DMS114 treated with DMSO at 0.1 percent for 48 hours (cell line): ENCODE measurements around the gene ADGRD1.
"Not testable (repeated sequence)": the region's sequence is repeated elsewhere in the genome, so short reads cannot be mapped to it uniquely, and the experiment has no call there.

Experiments
- DNase-seq: peaks from one replicate; lab custom pipeline; 2025; ENCODE audit not compliant: unreplicated experiment; lab: John Stamatoyannopoulos, UW

Gene ADGRD1

DNA sequence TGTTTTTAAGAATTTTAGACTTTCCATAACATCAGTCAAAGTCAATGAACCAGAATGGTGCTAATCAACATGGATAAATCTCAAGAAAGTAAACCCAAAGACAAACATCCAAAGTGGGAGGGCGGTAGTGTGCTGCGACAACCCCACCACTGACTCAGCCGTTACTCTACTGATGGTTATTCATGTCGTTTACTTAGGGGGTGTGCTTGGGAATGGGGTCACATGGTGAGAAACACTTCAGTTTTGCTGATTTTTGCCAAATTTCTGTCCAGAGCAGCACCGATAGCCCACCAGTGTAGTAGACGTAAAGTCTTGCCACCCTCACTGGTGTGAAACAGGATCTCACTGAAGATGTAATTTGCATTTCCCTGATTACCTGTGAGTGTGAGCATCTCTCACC lies 99.9 kb downstream of the ADGRD1 start:
- no peak for DNase-seq

DNA sequence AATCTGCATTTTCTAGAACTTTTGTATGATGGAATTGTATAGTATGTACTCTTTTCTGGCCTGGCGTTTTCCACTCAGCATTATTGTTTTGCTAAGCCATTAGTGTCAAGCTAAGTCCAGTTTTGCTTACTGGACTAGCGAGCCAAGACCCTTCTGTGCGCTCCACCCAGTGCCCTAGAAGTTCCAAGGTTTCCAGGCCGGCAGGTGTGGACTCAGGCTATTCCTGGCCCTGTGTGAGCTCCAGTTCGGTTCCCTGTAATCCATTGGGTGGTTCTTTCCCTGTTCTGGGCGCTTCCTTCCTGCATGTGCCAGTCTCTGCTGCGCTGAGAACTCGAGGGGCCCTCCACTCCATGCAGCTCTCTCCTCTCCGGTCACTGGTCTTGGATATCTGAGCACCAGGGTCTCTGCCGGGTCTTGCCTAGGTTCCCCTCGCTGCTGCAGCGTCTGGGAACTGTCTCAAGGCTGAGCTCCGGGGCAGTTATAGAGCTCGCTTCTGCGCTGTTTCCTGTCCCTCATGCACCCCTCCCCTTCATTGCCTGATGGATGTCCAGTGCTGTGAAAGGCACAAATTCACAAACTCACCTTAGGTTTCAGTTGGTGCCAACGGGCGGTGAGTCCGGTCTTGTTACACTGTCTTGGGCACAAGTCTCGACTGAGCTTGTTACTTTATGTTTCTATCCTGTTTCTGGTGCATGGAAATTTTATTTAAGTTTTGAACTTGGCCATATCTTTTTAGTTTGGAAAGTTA lies 100.8 kb downstream of the ADGRD1 start:
- no peak for DNase-seq

DNA sequence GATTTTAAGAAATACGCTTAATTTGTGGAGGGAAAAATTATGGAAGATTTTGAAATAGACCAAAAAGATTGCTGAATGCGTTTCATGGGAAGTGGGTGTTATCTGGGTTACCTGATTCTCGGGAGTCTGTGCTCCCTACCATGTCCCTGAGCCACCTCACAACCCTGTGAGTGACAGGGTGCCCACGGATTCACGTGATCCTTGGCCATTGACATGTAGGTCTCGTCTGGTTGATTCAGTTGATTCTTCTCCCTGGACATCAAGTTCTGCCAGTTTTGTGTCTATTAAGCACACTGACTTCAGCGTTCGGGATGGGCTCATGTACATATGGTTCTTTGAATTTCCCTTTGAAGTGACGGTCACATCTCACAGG lies 101.4 kb downstream of the ADGRD1 start:
- no peak for DNase-seq

DNA sequence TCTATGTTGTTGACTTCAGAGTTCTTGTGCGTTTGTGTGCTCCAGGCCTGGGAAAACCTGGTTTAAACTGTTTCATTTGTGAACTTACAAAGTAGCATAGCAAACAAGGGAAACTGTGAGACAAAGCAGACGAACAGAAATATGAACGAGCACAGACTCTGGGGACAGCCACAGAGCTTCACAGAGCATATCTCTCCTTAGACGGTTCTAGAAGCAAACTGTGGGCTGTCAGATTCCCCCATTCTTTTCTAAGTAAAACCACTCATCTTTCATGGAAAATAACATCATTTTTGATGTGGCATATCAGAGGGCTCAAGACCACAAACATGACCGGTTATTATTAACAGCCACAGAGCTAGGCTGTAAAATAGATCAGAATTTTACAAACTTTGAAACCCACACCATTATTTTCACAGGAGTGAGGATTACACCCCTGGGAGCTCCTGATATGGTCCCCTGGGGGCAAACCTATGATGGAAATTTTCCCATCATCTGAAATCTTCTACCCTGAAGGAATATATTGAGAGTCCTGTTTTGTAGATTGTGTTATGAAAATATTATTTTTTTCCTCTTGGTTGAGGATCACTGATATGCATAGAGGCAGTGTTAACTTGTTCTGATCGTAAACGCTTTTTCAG lies 102.0 kb downstream of the ADGRD1 start:
- no peak for DNase-seq

DNA sequence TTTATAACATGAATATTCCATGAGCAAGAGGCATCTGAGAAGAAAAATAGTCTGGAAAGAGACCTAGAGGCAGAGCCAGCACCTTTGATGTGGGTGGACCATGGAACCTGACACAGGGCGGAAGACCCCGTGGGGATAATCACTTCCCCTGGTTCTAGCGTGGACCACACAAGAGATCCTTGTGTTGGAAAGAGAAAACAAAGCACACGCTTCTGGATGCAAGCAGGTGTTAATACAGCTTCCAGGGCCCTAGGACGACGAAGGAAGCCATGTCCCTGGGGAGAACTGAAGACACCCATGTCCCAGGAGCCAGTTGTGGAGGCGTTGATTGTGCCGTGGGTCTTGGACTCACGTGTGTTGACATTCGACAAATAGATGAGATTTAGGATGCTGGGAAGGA lies 102.9 kb downstream of the ADGRD1 start:
- DNase-seq: no peak

DNA sequence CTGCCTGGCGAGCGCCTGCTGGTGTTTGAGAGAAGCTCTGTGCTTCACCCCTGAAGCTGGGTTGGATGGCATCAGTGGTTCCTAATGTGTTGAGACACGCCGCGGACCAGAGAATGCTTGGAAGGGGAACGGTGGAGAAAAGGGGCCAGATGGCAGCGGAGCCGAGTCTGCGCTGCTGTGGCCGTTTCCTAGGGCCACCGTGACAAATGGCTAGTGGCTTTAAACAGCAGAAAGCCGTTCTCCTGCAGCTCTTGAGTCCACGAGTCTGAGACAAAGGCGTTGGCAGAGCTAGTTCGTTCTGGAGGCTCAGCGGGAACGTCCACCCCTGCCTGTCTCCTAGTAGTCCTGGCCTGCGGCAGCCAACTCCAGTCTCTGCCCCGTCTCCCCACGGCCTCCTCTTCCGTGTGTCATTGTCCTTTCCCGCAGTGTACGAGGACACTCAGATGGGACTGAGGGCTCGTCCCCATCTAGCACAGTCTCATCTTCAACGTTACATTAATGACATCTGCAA lies 103.6 kb downstream of the ADGRD1 start:
- DNase-seq: no peak

DNA sequence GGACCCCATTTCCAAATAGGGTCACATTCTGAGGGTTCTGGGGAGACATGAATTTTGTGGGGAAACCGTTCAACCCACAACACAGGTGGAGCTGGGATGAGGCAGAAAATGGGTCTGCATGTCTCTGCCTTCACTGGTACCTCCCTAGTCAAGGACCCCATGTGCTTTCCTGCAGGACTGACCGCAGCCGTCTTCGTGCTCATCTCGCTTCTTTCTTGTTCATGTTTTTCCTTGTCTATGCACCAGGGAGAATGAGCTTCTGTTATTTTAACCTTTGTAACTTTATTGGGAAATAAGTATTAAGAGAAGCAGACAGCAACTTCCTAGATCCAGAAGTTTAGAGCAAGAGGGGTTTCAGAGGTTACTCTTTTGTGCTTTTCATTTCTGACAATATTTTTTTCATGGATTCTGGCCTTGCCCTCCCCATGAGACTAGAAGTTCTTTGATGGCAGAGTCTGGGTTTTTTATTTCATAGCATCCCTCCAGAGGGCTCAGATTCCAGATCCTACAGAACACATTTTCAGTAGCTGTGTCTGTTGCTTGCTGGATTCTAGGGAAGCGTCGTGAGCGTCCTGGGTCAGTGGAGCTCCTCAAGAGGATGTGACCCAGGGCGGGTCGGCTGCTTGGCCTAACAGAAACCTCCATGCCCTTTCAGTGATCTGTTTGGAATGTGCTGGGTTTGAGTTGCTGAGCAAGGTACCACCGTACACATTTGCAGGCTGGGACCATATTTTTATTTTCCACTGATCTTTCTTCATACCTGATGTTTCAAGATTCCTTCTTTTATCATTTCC lies 104.2 kb downstream of the ADGRD1 start:
- no peak for DNase-seq

DNA sequence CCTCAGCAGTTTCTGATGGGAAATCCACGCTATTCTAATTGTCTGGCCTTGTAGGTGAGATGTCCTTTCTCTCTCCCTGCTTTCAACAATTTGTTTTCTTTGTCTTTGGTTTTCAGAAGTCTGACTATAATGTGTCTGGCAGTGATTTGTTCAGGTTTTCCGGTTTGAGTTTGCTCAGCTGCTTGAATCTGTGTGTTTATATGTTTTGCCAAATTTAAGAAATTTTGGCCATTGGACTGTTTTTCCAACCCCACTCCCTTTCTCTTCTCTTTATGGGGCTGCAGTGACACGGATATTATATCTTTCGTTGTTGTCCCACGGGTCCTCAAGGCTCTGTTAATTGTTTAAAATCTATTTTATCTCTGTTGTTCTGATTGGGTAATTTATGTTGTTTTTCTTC lies 105.0 kb downstream of the ADGRD1 start:
- no peak for DNase-seq

DNA sequence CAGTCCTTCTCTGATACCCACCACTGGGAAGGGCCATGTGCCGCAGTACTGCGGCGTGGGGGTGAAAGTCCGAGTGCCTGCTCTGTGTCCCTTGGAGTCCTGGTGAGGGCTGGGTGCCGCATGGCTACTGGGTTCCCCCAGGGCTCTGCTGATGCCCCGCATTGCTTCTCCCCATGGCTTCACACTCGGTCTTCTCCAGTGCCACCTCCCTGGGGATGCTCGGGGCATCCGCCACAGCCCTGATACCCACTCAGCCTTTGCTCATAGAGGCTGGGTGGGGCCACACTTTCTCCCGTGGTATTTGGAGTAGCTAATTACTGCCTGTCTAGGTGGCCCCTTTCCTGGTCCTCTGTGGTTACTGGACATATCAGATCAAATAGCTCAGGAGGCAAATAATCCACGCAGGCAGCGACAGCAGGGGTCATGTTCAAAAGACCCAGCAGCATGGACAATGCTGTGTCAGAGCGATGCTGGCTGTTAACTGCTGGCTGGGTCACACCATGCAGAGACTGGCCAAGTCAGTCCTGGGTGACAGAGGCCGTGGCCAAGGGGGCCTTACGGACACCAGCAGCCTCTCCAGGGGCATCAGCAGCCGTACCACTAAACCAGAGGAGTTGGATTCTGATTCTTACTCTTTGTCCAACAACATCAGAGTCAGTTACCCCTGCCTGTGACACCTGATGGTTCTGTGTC lies 106.5 kb downstream of the ADGRD1 start:
- no peak for DNase-seq

DNA sequence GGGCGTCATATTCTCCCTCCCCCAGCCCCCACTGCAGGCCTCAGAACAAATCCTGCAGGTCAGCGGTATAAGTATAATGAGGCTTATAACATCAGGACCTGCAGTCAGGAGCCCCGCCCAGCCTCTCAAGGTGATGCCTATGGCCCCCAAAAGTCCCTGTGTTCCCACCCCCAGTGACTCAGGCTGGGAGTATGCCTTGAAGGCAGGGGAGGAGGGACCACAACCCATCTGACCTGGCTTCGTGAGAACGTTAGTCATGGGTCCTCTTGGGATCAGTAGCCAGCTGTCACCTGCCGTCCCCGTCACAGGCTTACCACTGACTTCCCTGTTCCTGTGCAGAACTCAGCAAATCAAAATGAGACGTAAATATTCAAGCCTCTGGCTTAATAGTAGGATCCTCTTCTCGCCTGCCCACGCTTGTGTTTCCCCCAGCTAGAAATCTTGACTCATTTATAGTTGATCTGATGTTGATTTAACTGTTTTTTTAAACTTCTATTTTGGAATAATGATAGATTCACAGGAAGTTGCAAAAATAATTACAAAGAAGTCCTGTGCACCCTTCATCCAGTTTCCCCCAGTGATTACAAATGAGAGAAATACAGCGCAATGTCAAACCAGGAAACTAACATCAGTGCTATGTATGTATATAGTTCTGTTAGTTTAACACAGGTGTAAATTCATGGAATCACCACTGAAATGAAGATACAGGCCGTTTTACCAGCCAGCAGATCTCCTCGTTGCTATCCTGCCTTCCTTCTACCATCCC lies 107.5 kb downstream of the ADGRD1 start:
- DNase-seq: no peak

DNA sequence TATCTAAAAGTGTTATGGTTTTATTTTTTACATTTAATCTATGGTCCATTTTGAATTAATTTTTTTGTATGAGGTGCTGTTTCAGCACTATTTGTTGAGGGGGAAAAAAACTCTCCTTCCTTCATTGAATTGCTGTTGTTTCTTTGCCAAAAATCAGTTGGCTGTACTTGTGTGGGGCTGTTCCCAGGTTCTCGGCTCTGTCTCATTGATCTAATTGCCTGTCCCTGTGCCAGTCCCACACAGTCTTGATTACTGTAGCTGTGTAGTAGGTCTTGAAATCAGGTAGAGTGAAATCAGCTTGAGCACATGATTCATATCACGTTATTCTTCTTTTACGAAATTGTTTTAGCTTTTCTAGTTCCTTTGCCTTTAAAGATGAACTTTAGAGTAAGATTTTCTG lies 109.7 kb downstream of the ADGRD1 start:
- no peak for DNase-seq

DNA sequence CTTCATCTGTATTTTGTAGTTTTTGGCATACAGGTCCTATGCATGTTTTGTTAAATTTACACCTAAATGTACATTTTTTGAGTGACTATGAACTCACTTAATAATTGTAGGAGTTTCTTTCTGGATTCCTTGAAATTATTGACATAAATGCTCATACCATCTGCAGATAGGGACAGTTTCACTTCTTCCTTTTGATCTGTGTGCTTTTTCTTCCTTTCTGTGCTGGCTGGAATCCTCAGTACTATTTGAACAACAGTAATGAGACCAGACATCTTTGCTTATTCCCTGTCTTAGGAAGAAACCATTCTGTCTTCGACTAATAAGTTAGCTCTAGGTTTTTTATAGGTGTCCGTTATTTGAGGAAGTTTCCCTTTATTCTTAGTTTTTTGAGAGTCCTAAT lies 110.3 kb downstream of the ADGRD1 start:
- no peak for DNase-seq

DNA sequence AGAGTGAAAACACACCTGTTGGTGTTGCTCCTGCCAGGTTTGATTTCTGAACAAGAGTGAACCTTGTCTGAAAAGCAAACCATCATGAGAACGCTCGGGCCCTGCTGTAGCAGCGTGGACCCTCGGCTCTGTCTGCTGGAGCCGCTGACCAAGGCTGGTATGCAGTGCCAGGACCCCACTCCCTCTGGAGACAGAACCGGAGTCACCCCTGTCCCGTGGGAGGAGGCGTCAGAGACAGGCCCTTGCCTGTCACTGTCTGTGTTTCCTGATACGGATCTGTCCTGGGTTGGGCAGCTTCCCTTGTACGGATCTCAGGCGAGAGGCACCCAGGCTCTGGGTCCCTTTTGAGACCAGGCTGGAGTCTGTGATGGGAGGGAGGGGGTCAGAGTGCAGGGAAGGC lies 111.6 kb downstream of the ADGRD1 start:
- DNase-seq: no peak

DNA sequence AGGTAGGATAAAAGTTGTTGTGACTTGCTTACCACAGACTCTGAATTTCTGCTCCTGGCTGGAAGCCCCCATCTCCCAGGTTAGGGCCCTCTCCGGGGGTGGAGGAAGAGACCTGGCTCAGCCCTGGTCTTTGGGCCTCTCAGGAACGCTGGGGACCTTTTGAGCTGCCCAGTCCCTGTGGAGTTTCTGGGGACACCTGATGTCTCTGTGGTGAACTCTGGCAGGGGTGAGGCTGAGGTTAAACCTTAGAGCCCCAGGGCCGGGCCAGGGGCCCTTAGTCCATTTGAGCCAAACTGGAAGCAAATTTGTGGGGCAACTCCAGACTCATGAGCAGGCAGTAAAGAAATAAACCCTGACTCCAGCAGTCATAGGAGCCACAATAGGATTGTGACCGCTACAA lies 112.1 kb downstream of the ADGRD1 start:
- DNase-seq: no peak

DNA sequence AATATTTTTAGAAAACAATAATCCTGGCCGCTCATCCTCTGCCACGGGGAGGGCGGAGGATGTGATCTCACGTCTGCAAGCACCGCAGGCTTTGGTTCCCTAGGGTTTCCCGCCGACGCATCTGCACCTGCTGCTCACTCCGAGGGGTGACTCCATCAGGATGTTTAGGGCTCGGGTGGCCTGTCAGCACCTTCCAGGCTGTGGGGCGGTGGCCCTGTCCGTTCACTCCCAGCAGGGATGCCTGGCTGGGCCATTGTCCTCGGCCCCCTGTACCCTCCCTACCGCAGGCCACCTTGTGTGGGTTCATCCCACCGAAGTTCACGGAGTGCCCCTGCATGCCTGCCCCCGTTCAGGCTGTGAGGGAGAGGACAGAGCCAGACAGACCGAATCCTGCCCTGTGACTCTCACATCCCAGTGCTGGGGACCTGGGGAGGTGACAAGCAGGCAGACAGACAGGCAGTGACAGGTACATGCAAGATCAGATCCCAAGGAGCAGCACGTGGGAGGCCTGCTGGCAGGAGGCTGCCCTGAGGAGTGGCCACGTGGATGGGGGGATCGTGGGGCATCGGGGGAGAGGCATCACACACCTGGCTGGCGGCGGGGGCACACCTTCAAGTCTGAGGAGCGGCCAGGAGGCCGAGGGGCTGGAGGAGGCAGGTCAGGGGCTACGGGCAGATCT lies 112.6 kb downstream of the ADGRD1 start:
- no peak for DNase-seq

DNA sequence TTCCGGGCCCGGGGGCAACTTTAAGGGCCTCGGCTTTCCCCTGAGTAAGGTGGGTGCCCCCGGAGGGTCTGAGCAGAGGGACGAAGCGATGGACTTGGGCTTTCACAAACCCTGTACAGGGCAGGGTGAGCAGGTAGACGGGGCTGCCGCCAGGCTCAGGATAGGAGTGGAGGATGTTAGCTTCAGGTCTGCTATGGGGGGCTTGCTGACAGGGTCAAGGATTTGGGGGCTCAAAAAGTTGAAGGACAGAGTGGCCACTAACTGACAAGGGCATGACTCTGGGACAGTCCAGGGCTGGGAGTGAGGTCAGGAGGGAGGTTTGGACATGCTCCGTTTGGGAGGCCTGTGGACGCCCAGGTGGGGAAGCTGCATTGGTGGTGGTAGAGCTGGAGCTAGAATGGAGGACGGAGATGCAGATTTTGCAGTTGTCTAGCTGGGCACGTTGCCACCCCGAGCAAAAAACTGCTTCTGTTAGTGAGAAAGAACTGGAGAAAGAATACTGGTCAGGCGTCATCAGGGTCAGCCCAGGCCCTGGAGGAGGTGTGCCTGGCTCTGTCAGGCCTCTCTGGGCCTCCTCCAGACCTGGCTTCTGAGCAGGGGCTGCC lies 113.3 kb downstream of the ADGRD1 start:
- no peak for DNase-seq

DNA sequence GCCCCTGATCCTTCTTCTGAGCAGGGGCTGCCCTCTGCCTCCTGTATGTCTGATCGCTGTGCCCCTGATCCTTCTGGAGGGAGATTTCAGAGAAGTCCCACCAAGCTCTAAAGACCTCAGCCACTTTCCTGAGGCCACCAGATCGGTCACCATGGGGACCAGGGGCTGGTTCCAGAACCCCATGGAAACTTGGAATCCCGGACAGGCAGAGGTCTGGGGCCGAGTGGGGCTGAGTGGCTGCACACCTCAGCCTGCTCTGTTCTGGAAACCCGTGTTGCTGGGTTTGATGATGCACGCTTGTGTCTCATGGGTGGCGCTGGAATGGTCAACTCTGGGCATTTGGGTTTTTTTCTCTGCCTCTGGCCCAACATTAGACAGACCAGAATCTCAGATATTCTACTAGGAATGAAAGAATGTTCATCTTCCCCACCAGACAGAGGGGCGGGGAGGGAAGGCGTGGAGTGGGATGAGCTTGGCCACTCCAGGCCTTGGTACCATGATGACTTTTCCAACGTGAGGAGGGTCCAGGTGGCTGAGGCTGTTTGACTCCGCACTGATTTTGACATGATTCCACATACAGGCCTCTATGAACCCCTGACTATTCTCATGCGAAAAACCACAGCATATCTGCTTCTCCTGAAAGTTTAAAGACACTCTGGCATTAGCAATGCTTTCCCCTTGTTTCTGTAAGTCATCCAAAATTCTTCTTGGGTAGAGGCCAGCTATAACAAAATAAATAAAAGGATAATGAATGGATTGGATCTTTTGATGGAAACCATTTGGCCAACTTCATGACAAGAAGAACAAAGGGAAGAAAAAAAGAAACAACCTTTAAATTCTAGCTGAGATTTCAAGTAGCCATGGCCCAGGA lies 114.5 kb downstream of the ADGRD1 start:
- no peak for DNase-seq

DNA sequence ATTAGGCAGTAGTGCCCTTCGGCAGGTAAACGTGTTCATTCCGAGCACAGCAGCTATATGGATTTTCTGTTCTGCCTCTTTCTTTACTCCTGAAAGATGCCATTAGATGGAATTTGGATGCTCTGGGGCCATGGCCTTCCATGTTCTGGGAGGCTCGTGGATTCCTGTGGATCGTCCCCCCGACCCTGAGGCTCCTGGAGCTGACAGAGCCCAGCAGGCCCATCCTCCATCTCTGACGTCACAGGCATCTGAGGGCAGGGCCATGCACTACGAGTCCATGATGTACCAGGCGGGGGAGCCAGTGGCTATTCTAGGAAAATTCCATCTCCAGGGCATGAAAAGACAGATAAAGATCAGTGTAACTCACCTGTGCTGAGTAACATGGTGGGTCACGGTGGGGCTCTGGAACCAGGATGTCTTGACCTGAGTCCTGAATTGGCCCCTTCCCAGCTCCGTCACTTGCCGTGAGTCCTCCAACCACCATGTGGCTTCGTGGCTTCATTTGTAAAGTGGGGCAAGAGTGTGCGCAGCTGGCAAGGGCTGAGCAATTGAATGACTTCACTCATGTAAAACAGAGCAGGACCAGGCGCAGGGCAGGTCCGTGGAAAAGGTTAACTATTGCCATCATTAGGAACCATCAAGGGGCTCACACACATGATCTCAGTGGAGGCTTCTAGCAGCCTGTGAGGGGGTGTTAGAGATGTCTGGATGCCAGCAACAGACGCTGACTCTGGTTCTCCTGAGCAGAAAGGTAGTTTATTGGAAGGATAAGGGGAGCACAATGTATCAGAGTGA lies 115.4 kb downstream of the ADGRD1 start:
- DNase-seq: not testable (repeated sequence)
